SK-N-MC (cell line): ENCODE results near the gene AK8.

Experiments used
- EZH2 ChIP-seq: fragments of 200-600 bp; sonication (generic); IDR thresholded peaks from one replicate; pipeline ENCODE4 v1.6.1; 2017; ENCODE audit warnings: antibody characterized with exemption
- FOXP2 ChIP-seq: optimal IDR thresholded peaks from 2 replicates; pipeline ENCODE3; 2011; ENCODE audit warnings: mild to moderate bottlenecking, moderate library complexity; ENCODE audit not compliant: insufficient read depth; ENCODE audit errors: extremely low read length, control extremely low read depth
- POLR2AphosphoS5 ChIP-seq: IDR thresholded peaks from 2 replicates; pipeline ENCODE4 v1.6.1; 2012; ENCODE audit warnings: mild to moderate bottlenecking, low read depth, low read length, borderline replicate concordance

- no peak for TF ChIP-seq EZH2
- TF ChIP-seq POLR2AphosphoS5, result no peak
- no peak for TF ChIP-seq FOXP2
Observed at GRCh38 chr9:132869266-132869665, 8.8 kb downstream of the AK8 start.
